HEK293 (cell line): ENCODE measurements around the gene CCDC141.

Source experiments
- CTCF ChIA-PET: fragments of 350-600 bp; formaldehyde crosslinking; extraction: SDS; loops from one replicate; lab custom pipeline; 2021; ENCODE audit warnings: antibody characterized with exemption; lab: Yijun Ruan, JAX
- POLR2A ChIA-PET: fragments of 300-600 bp; formaldehyde crosslinking; extraction: SDS; loops from one replicate; lab custom pipeline; 2020; ENCODE audit warnings: antibody characterized with exemption, inconsistent platforms; lab: Yijun Ruan, JAX
- H3K27ac ChIP-seq: fragments of 200-500 bp; sonication (Bioruptor generic); 2 replicates; pipeline ENCODE4 v1.5.1; 2014; ENCODE audit warnings: low read depth, low read length, control low read depth, inconsistent platforms; ENCODE audit errors: extremely low read depth
- H3K36me3 ChIP-seq, 2 experiments: fragments of 200-500 bp in 1 of 2; sonication (Bioruptor generic) in 1 of 2; 1 replicate in 1 of 2; 2 replicates in 1 of 2; pipeline ENCODE4 v1.5.1; 2014 to 2017; ENCODE audit warnings: inconsistent platforms in 2 of 2, low read length in 2 of 2; ENCODE audit not compliant: control insufficient read depth in 2 of 2, insufficient read depth in 1 of 2
- H3K4me1 ChIP-seq: fragments of 200-500 bp; sonication (Bioruptor generic); 2 replicates; pipeline ENCODE4 v1.5.1; 2014; ENCODE audit warnings: mild to moderate bottlenecking, low read length, inconsistent platforms; ENCODE audit not compliant: control insufficient read depth, insufficient read depth
- H3K4me3 ChIP-seq: 2 replicates; pipeline ENCODE4 v1.5.1; 2011; ENCODE audit warnings: low read depth, mild to moderate bottlenecking, control low read depth, low read length, moderate library complexity
- H3K9me3 ChIP-seq: fragments of 200-500 bp; sonication (Bioruptor generic); 2 replicates; pipeline ENCODE4 v1.5.1; 2014; ENCODE audit warnings: low read depth, low read length, inconsistent platforms; ENCODE audit not compliant: control insufficient read depth, insufficient read depth
- BCL11A ChIP-seq: fragments of 450-650 bp; formaldehyde crosslinking; IDR thresholded peaks from 2 replicates; pipeline ENCODE4 v1.5.1; 2016; ENCODE audit warnings: low read depth, missing biosample characterization, missing genetic modification characterization
- BCL11B ChIP-seq: fragments of 450-650 bp; formaldehyde crosslinking; IDR thresholded peaks from 2 replicates; pipeline ENCODE4 v1.5.1; 2016; ENCODE audit warnings: low read depth, missing biosample characterization, missing genetic modification characterization
- GFI1B ChIP-seq: fragments of 450-650 bp; formaldehyde crosslinking; IDR thresholded peaks from 2 replicates; pipeline ENCODE4 v1.5.1; 2016; ENCODE audit warnings: missing biosample characterization, missing genetic modification characterization
- GLIS2 ChIP-seq: fragments of 450-650 bp; formaldehyde crosslinking; IDR thresholded peaks from 2 replicates; pipeline ENCODE4 v1.5.1; 2016; ENCODE audit warnings: missing biosample characterization, missing genetic modification characterization
- HOXA7 ChIP-seq: sonication (generic); formaldehyde crosslinking; IDR thresholded peaks from 2 replicates; pipeline ENCODE4 v1.8.1; 2022; ENCODE audit warnings: missing genetic modification reagents, borderline replicate concordance
- KLF16 ChIP-seq: fragments of 450-650 bp; formaldehyde crosslinking; IDR thresholded peaks from 2 replicates; pipeline ENCODE4 v1.5.1; 2017; ENCODE audit warnings: missing biosample characterization, missing genetic modification characterization
- OSR2 ChIP-seq: fragments of 450-650 bp; formaldehyde crosslinking; IDR thresholded peaks from 2 replicates; pipeline ENCODE4 v1.5.1; 2016; ENCODE audit warnings: missing biosample characterization, missing genetic modification characterization
- PRDM4 ChIP-seq: fragments of 450-650 bp; formaldehyde crosslinking; IDR thresholded peaks from 2 replicates; pipeline ENCODE4 v1.5.1; 2017; ENCODE audit warnings: missing biosample characterization, missing genetic modification characterization
- ZBTB10 ChIP-seq: fragments of 450-650 bp; formaldehyde crosslinking; IDR thresholded peaks from 2 replicates; pipeline ENCODE4 v1.5.1; 2016; ENCODE audit warnings: missing biosample characterization, missing genetic modification characterization
- ZBTB17 ChIP-seq: fragments of 450-650 bp; formaldehyde crosslinking; IDR thresholded peaks from 2 replicates; pipeline ENCODE4 v1.5.1; 2016; ENCODE audit warnings: missing biosample characterization, missing genetic modification characterization
- ZBTB21 ChIP-seq: fragments of 450-650 bp; formaldehyde crosslinking; IDR thresholded peaks from 2 replicates; pipeline ENCODE4 v1.5.1; 2017; ENCODE audit warnings: missing biosample characterization, missing genetic modification characterization
- ZNF266 ChIP-seq: fragments of 450-650 bp; formaldehyde crosslinking; IDR thresholded peaks from 2 replicates; pipeline ENCODE4 v1.5.1; 2016; ENCODE audit warnings: missing biosample characterization, missing genetic modification characterization, low read depth
- ZNF292 ChIP-seq: fragments of 450-650 bp; formaldehyde crosslinking; IDR thresholded peaks from 2 replicates; pipeline ENCODE4 v1.5.1; 2016; ENCODE audit warnings: low read depth, missing biosample characterization, missing genetic modification characterization, borderline replicate concordance
- ZNF426 ChIP-seq: fragments of 450-650 bp; formaldehyde crosslinking; IDR thresholded peaks from 2 replicates; pipeline ENCODE4 v1.5.1; 2017; ENCODE audit warnings: missing biosample characterization, missing genetic modification characterization, mild to moderate bottlenecking, inconsistent platforms, moderate library complexity
- ZNF473 ChIP-seq: fragments of 450-650 bp; formaldehyde crosslinking; IDR thresholded peaks from 2 replicates; pipeline ENCODE4 v1.5.1; 2017; ENCODE audit warnings: missing biosample characterization, missing genetic modification characterization
- ZNF514 ChIP-seq: fragments of 450-650 bp; formaldehyde crosslinking; IDR thresholded peaks from 2 replicates; pipeline ENCODE4 v1.5.1; 2016; ENCODE audit warnings: missing biosample characterization, missing genetic modification characterization
- ZNF530 ChIP-seq: fragments of 450-650 bp; formaldehyde crosslinking; IDR thresholded peaks from 2 replicates; pipeline ENCODE4 v1.5.1; 2016; ENCODE audit warnings: low read depth, missing biosample characterization, missing genetic modification characterization
- ZNF544 ChIP-seq: fragments of 450-650 bp; formaldehyde crosslinking; IDR thresholded peaks from 2 replicates; pipeline ENCODE4 v1.5.0; 2017; ENCODE audit warnings: missing biosample characterization, missing genetic modification characterization
- ZNF549 ChIP-seq: fragments of 450-650 bp; IDR thresholded peaks from 2 replicates; pipeline ENCODE4 v1.5.1; 2018; ENCODE audit warnings: missing biosample characterization, missing genetic modification characterization, mild to moderate bottlenecking, inconsistent platforms, moderate library complexity
- ZNF660 ChIP-seq: fragments of 450-650 bp; IDR thresholded peaks from 2 replicates; pipeline ENCODE4 v1.5.1; 2018; ENCODE audit warnings: missing biosample characterization, mild to moderate bottlenecking, missing genetic modification characterization
- ZNF776 ChIP-seq: fragments of 450-650 bp; formaldehyde crosslinking; IDR thresholded peaks from 2 replicates; pipeline ENCODE4 v1.5.0; 2017; ENCODE audit warnings: missing biosample characterization, missing genetic modification characterization, borderline replicate concordance
- ZNF837 ChIP-seq: fragments of 450-650 bp; formaldehyde crosslinking; IDR thresholded peaks from 2 replicates; pipeline ENCODE4 v1.5.1; 2016; ENCODE audit warnings: missing biosample characterization, missing genetic modification characterization
- TF ChIP-seq, protein P1 (sequence below): fragments of 450-650 bp; formaldehyde crosslinking; IDR thresholded peaks from 2 replicates; pipeline ENCODE4 v1.5.1; 2016; ENCODE audit warnings: missing biosample characterization, missing genetic modification characterization
- TF ChIP-seq, protein P2 (sequence below): fragments of 450-650 bp; formaldehyde crosslinking; IDR thresholded peaks from 2 replicates; pipeline ENCODE4; 2016; ENCODE audit warnings: missing biosample characterization, missing genetic modification characterization

Gene CCDC141

GRCh38 chr2:178997477-178997876 lies 52.5 kb downstream of the CCDC141 start:
- H3K4me3 ChIP-seq = no peak overlapping the region
- no peaks in the 10 kb centered on the region for H3K36me3 ChIP-seq
- TF ChIP-seq ZBTB21 (tag by site-specific recombination) (no peak), ZNF426 (no peak), ZNF660 (tag by site-specific recombination) (no peak), PRDM4 (tag by site-specific recombination) (no peak), BCL11B (tag by site-specific recombination) (no peak), ZNF776 (no peak), KLF16 (tag by site-specific recombination) (no peak), ZNF473 (tag by site-specific recombination) (no peak), ZNF292 (tag by site-specific recombination) (no peak), GLIS2 (tag by site-specific recombination) (no peak)
- TF ChIP-seq, protein P1, sequence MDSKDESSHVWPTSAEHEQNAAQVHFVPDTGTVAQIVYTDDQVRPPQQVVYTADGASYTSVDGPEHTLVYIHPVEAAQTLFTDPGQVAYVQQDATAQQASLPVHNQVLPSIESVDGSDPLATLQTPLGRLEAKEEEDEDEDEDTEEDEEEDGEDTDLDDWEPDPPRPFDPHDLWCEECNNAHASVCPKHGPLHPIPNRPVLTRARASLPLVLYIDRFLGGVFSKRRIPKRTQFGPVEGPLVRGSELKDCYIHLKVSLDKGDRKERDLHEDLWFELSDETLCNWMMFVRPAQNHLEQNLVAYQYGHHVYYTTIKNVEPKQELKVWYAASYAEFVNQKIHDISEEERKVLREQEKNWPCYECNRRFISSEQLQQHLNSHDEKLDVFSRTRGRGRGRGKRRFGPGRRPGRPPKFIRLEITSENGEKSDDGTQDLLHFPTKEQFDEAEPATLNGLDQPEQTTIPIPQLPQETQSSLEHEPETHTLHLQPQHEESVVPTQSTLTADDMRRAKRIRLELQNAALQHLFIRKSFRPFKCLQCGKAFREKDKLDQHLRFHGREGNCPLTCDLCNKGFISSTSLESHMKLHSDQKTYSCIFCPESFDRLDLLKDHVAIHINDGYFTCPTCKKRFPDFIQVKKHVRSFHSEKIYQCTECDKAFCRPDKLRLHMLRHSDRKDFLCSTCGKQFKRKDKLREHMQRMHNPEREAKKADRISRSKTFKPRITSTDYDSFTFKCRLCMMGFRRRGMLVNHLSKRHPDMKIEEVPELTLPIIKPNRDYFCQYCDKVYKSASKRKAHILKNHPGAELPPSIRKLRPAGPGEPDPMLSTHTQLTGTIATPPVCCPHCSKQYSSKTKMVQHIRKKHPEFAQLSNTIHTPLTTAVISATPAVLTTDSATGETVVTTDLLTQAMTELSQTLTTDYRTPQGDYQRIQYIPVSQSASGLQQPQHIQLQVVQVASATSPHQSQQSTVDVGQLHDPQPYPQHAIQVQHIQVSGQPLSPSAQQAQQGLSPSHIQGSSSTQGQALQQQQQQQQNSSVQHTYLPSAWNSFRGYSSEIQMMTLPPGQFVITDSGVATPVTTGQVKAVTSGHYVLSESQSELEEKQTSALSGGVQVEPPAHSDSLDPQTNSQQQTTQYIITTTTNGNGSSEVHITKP (tag by site-specific recombination) = no peak
- no peak overlapping the region for H3K27ac ChIP-seq
- POLR2A ChIA-PET = no interaction called here
- no peaks in the 10 kb centered on the region for H3K9me3 ChIP-seq
- no peaks in the 10 kb centered on the region for H3K4me1 ChIP-seq
- CTCF ChIA-PET = interaction anchor here (0.6 to 1.1 kb wide), 2 partner anchors 112 to 444 kb away, joined by 3 read pairs; no protein-coding TSS in a partner anchor

DNA sequence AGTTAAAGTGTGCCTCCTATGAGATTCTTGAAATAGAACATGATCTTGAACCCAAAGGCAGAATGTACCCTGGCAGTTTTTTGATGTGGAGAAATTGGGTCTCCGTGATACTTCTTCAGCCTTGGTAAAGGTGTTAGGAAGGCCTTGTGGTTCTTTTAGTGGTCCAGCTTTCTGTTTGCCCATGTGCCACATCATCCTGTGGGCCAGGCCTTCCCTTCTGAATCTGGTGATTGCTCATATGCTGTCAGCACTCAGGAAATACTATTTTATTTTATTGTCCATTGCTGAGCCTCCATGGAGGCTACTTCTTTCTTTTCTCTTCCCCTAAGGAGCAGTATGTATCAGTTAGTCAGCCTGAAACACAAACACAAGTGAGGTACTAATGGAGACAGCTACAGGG lies 52.9 kb downstream of the CCDC141 start:
- Histone ChIP-seq H3K27ac (no peak overlapping the region), H3K9me3 (no peaks in the 10 kb centered on the region), H3K36me3 (no peaks in the 10 kb centered on the region), H3K4me3 (no peak overlapping the region), H3K4me1 (no peaks in the 10 kb centered on the region)
- TF ChIP-seq ZNF549 (tag by site-specific recombination) = no peak
- no peak for TF ChIP-seq ZNF544
- TF ChIP-seq GFI1B = no peak
- no peak for TF ChIP-seq BCL11A (tag by site-specific recombination)
- no peak for TF ChIP-seq ZNF266
- no peak for TF ChIP-seq OSR2
- no peak for TF ChIP-seq ZNF514 (tag by site-specific recombination)
- TF ChIP-seq HOXA7 (CRISPR knock-in tag) = no peak
- TF ChIP-seq, protein P2, sequence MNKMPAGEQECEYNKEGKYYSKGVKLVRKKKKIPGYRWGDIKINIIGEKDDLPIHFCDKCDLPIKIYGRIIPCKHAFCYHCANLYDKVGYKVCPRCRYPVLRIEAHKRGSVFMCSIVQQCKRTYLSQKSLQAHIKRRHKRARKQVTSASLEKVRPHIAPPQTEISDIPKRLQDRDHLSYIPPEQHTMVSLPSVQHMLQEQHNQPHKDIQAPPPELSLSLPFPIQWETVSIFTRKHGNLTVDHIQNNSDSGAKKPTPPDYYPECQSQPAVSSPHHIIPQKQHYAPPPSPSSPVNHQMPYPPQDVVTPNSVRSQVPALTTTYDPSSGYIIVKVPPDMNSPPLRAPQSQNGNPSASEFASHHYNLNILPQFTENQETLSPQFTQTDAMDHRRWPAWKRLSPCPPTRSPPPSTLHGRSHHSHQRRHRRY (tag by site-specific recombination) = no peak
- no peak for TF ChIP-seq ZBTB17 (tag by site-specific recombination)
- TF ChIP-seq ZNF837 (tag by site-specific recombination) = no peak
- no peak for TF ChIP-seq ZNF530
- TF ChIP-seq ZBTB10 = no peak
- ChIA-PET POLR2A (no interaction called here), CTCF (no interaction called here)
